ENCODE measurements around the gene C3orf22. TPM values are rescaled to one million over a fixed set of nuclear protein-coding genes. Genes with fewer than 3 reads are reported as not detected.

C3orf22 gene
- total and polyA plus RNA-seq, 9 donors, result 0.04 to 0.40 (median 0.21) TPM; not detected in 5

GRCh38 chr3:126548556-126549466, 9.9 kb downstream of the C3orf22 start:
- WGBS, 3 donors, result 58 to 63% (median 60%) methylated on average over 9 of the region's 9 CpGs
- no peaks in the 10 kb centered on the region for H3K27me3 ChIP-seq
- H3K27ac ChIP-seq, result no peak overlapping the region
- DNase-seq, result peak in 3 of 5 donors; percentile 1 to 13 (median 4)
- H3K36me3 ChIP-seq, result no peaks in the 10 kb centered on the region
- no peak overlapping the region for H3K4me3 ChIP-seq
- no peaks in the 10 kb centered on the region for H3K9me3 ChIP-seq
- TF ChIP-seq POLR2A (IDR thresholded peaks at IDR 0.05), result no peak
- no peak for TF ChIP-seq EP300 (IDR thresholded peaks at IDR 0.05)
- TF ChIP-seq, protein P1, sequence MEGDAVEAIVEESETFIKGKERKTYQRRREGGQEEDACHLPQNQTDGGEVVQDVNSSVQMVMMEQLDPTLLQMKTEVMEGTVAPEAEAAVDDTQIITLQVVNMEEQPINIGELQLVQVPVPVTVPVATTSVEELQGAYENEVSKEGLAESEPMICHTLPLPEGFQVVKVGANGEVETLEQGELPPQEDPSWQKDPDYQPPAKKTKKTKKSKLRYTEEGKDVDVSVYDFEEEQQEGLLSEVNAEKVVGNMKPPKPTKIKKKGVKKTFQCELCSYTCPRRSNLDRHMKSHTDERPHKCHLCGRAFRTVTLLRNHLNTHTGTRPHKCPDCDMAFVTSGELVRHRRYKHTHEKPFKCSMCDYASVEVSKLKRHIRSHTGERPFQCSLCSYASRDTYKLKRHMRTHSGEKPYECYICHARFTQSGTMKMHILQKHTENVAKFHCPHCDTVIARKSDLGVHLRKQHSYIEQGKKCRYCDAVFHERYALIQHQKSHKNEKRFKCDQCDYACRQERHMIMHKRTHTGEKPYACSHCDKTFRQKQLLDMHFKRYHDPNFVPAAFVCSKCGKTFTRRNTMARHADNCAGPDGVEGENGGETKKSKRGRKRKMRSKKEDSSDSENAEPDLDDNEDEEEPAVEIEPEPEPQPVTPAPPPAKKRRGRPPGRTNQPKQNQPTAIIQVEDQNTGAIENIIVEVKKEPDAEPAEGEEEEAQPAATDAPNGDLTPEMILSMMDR (IDR thresholded peaks at IDR 0.05), result no peak
- intact Hi-C loops (cut with DNase I), result no loop called here
- H3K4me1 ChIP-seq (ENCODE audit: insufficient read depth), result no peaks in the 10 kb centered on the region

DNA sequence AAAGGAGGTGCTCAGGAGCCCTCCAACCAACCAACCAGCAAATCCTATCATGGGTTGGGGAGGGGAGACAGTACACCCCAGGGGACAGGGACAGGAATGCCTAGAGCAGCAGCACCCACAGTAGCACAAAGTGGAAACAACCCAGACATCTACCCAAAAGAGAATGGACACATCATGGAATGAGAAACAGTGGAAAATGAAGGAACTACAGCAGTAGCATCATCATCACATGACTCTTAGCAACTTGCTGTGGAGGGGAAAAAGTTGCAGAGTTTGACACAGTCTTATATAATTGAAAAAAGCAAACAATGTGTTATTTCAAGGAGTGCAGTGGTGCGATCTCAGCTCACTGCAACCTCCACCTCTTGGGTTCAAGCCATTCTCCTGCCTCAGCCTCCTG, 11.0 kb downstream of the C3orf22 start:
- WGBS, 3 donors, result 79 to 86% (median 85%) methylated on average over 1 of the region's 1 CpG
- no peak overlapping the region for H3K27ac ChIP-seq
- H3K9me3 ChIP-seq, result no peaks in the 10 kb centered on the region
- TF ChIP-seq EP300 (IDR thresholded peaks at IDR 0.05) (no peak), POLR2A (IDR thresholded peaks at IDR 0.05) (no peak)
- TF ChIP-seq, protein P1 (IDR thresholded peaks at IDR 0.05), result no peak
- no peaks in the 10 kb centered on the region for H3K4me1 ChIP-seq (ENCODE audit: insufficient read depth)
- peak in 1 of 5 donors; percentile 2 for DNase-seq
- no peaks in the 10 kb centered on the region for H3K27me3 ChIP-seq
- no peaks in the 10 kb centered on the region for H3K36me3 ChIP-seq
- H3K4me3 ChIP-seq, result no peak overlapping the region
- intact Hi-C loops (cut with DNase I), result no loop called here

- Histone ChIP-seq H3K27ac (no peak overlapping the region), H3K4me1 (ENCODE audit: insufficient read depth) (no peaks in the 10 kb centered on the region), H3K27me3 (no peaks in the 10 kb centered on the region), H3K9me3 (no peaks in the 10 kb centered on the region), H3K4me3 (no peak overlapping the region), H3K36me3 (no peaks in the 10 kb centered on the region)
- WGBS, 3 donors, result 76 to 85% (median 81%) methylated on average over 8 of the region's 8 CpGs
- intact Hi-C loops (cut with DNase I), result no loop called here
- peak in 1 of 5 donors; percentile 2 for DNase-seq
- TF ChIP-seq EP300 (IDR thresholded peaks at IDR 0.05), result no peak
- TF ChIP-seq POLR2A (IDR thresholded peaks at IDR 0.05), result no peak
- TF ChIP-seq, protein P1 (IDR thresholded peaks at IDR 0.05), result no peak
Measured at GRCh38 chr3:126546549-126547239, 12.0 kb downstream of the C3orf22 start.

DNA sequence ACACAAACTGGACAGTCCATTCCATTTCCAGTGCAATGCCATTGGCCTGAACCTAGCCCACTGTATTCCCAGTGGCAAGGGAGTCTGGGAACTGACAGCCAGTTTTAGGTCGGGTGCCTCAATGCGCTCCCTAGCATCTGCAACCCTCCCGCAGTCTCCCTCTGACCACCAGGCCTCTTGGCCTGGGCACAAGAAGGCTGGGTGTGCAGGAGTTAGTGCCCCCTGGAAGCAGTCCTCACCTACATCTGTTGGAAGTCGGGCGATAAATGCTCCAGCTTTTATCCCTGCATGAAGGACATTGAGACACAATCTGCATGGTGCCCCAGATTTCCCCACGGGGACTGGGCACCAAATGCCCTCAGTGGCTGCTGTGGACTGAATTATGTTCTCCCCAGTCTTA, 12.7 kb downstream of the C3orf22 start:
- Histone ChIP-seq H3K27me3 (no peaks in the 10 kb centered on the region), H3K9me3 (no peaks in the 10 kb centered on the region), H3K4me1 (ENCODE audit: insufficient read depth) (no peaks in the 10 kb centered on the region), H3K36me3 (no peaks in the 10 kb centered on the region), H3K27ac (no peak overlapping the region), H3K4me3 (no peak overlapping the region)
- DNase-seq, result peak in 2 of 5 donors; percentile 1 to 5
- WGBS, 3 donors, result 93% methylated on average over 6 of the region's 6 CpGs
- intact Hi-C loops (cut with DNase I), result no loop called here
- TF ChIP-seq POLR2A (IDR thresholded peaks at IDR 0.05) (no peak), EP300 (IDR thresholded peaks at IDR 0.05) (no peak)
- TF ChIP-seq, protein P1 (IDR thresholded peaks at IDR 0.05), result no peak

Data from ovary (tissue), 9 donors.